OCI-LY3 (cell line): ENCODE measurements around the gene LILRA2.
"Not testable (repeated sequence)": the region's sequence is repeated elsewhere in the genome, so short reads cannot be mapped to it uniquely, and the experiment has no call there.

Experiments used
- EZH2phosphoT487 ChIP-seq: fragments of 200-600 bp; shearing (Covaris generic); IDR thresholded peaks from 2 replicates; pipeline ENCODE4 v1.6.1; 2018; ENCODE audit warnings: antibody characterized with exemption, mixed run types, low read depth
- TF ChIP-seq, protein P1 (sequence below): fragments of 200-600, 300-600 bp; sonication (generic); IDR thresholded peaks from 2 replicates; pipeline ENCODE4 v1.5.1; 2014; ENCODE audit warnings: antibody characterized with exemption, low read length, low read depth

GRCh38 chr19:54578268-54578667 is 4.7 kb downstream of the LILRA2 start:
- TF ChIP-seq, protein P1, sequence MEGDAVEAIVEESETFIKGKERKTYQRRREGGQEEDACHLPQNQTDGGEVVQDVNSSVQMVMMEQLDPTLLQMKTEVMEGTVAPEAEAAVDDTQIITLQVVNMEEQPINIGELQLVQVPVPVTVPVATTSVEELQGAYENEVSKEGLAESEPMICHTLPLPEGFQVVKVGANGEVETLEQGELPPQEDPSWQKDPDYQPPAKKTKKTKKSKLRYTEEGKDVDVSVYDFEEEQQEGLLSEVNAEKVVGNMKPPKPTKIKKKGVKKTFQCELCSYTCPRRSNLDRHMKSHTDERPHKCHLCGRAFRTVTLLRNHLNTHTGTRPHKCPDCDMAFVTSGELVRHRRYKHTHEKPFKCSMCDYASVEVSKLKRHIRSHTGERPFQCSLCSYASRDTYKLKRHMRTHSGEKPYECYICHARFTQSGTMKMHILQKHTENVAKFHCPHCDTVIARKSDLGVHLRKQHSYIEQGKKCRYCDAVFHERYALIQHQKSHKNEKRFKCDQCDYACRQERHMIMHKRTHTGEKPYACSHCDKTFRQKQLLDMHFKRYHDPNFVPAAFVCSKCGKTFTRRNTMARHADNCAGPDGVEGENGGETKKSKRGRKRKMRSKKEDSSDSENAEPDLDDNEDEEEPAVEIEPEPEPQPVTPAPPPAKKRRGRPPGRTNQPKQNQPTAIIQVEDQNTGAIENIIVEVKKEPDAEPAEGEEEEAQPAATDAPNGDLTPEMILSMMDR, result not testable (repeated sequence)
- TF ChIP-seq EZH2phosphoT487, result not testable (repeated sequence)
